Measurements from ENCODE around the gene FCHSD2.
A peak's percentile ranks its signal among the peaks of the same experiment; 100 is the strongest.
"Not testable (repeated sequence)": the region's sequence is repeated elsewhere in the genome, so short reads cannot be mapped to it uniquely, and the experiment has no call there.

FCHSD2 gene

GRCh38 chr11:72886619-72887018, 255.5 kb downstream of the FCHSD2 start:
- no peak for DNase-seq (ENCODE audit: low read depth in 1 of 2, low spot score in 1 of 2)

GRCh38 chr11:72885749-72886609, 256.1 kb downstream of the FCHSD2 start:
- DNase-seq (ENCODE audit: low read depth in 1 of 2, low spot score in 1 of 2): no peak

- no peak for DNase-seq (ENCODE audit: low read depth in 1 of 2, low spot score in 1 of 2)
Measured at GRCh38 chr11:72876147-72876546, 266.0 kb downstream of the FCHSD2 start.

GRCh38 chr11:72875736-72876135, 266.4 kb downstream of the FCHSD2 start:
- no peak for DNase-seq (ENCODE audit: low read depth in 1 of 2, low spot score in 1 of 2)

- no peak for DNase-seq (ENCODE audit: low read depth in 1 of 2, low spot score in 1 of 2)
Measured at GRCh38 chr11:72872012-72872411, 270.1 kb downstream of the FCHSD2 start.

GRCh38 chr11:72871119-72871518, 271.0 kb downstream of the FCHSD2 start:
- no peak for DNase-seq (ENCODE audit: low read depth in 1 of 2, low spot score in 1 of 2)

- DNase-seq (ENCODE audit: low read depth in 1 of 2, low spot score in 1 of 2): no peak
Measured at GRCh38 chr11:72869831-72870230, 272.3 kb downstream of the FCHSD2 start.

- no peak for DNase-seq (ENCODE audit: low read depth in 1 of 2, low spot score in 1 of 2)
Measured at GRCh38 chr11:72867970-72868369, 274.1 kb downstream of the FCHSD2 start.

GRCh38 chr11:72864702-72865655, 277.1 kb downstream of the FCHSD2 start:
- DNase-seq (ENCODE audit: low read depth in 1 of 2, low spot score in 1 of 2): no peak

- DNase-seq (ENCODE audit: low read depth in 1 of 2, low spot score in 1 of 2): no peak
Measured at GRCh38 chr11:72863916-72864315, 278.2 kb downstream of the FCHSD2 start.

GRCh38 chr11:72863091-72863490, 279.0 kb downstream of the FCHSD2 start:
- no peak for DNase-seq (ENCODE audit: low read depth in 1 of 2, low spot score in 1 of 2)

- no peak for DNase-seq (ENCODE audit: low read depth in 1 of 2, low spot score in 1 of 2)
Measured at GRCh38 chr11:72860592-72860991, 281.5 kb downstream of the FCHSD2 start.

- DNase-seq (ENCODE audit: low read depth in 1 of 2, low spot score in 1 of 2): no peak
Measured at GRCh38 chr11:72860010-72860409, 282.1 kb downstream of the FCHSD2 start.

- DNase-seq (ENCODE audit: low read depth in 1 of 2, low spot score in 1 of 2): no peak
Measured at GRCh38 chr11:72859126-72859525, 283.0 kb downstream of the FCHSD2 start.

GRCh38 chr11:72858267-72858666, 283.9 kb downstream of the FCHSD2 start:
- DNase-seq (ENCODE audit: low read depth in 1 of 2, low spot score in 1 of 2): not testable (repeated sequence)

GRCh38 chr11:72856551-72857345, 285.4 kb downstream of the FCHSD2 start:
- no peak for DNase-seq (ENCODE audit: low read depth in 1 of 2, low spot score in 1 of 2)

GRCh38 chr11:72856065-72856464, 286.1 kb downstream of the FCHSD2 start:
- no peak for DNase-seq (ENCODE audit: low read depth in 1 of 2, low spot score in 1 of 2)

GRCh38 chr11:72851726-72852125, 290.4 kb downstream of the FCHSD2 start:
- no peak for DNase-seq (ENCODE audit: low read depth in 1 of 2, low spot score in 1 of 2)

GRCh38 chr11:72850832-72851231, 291.3 kb downstream of the FCHSD2 start:
- DNase-seq (ENCODE audit: low read depth in 1 of 2, low spot score in 1 of 2): no peak

GRCh38 chr11:72848846-72849466, 293.2 kb downstream of the FCHSD2 start:
- DNase-seq (ENCODE audit: low read depth in 1 of 2, low spot score in 1 of 2): peak in 1 of 2 donors; percentile 38

- no peak for DNase-seq (ENCODE audit: low read depth in 1 of 2, low spot score in 1 of 2)
Measured at GRCh38 chr11:72844356-72844755, 297.8 kb downstream of the FCHSD2 start.

All from activated CD4-positive, alpha-beta T cell treated with anti-CD3 and anti-CD28 coated beads, Interleukin-2, amount 50 U/mL, for 24 hours (primary cell).